Loucy (cell line): ENCODE data around the gene HLX.

Experiments
- H2AFZ ChIP-seq: fragments of 200-600 bp; sonication (generic); 2 replicates; pipeline ENCODE4 v1.6.0; 2016; ENCODE audit warnings: antibody characterized with exemption, mild to moderate bottlenecking, low read length, moderate library complexity
- H3F3A ChIP-seq: fragments of 200-600 bp; 2 replicates; pipeline ENCODE4 v1.6.0; 2016; ENCODE audit warnings: antibody characterized with exemption, low read depth, mild to moderate bottlenecking
- H3K27me3 ChIP-seq: fragments of 200-600 bp; sonication (generic); 2 replicates; pipeline ENCODE4 v1.6.1; 2014; ENCODE audit warnings: low read length, mild to moderate bottlenecking; ENCODE audit not compliant: insufficient read depth, poor library complexity, severe bottlenecking
- H3K36me3 ChIP-seq: fragments of 200-600 bp; sonication (generic); 2 replicates; pipeline ENCODE4 v1.6.1; 2016; ENCODE audit warnings: low read length; ENCODE audit not compliant: insufficient read depth
- H3K4me1 ChIP-seq: fragments of 200-600 bp; sonication (generic); 2 replicates; pipeline ENCODE4 v1.5.1; 2014; ENCODE audit warnings: low read length, mild to moderate bottlenecking; ENCODE audit not compliant: insufficient read depth, poor library complexity, severe bottlenecking
- H3K4me2 ChIP-seq: fragments of 200-600 bp; sonication (generic); 2 replicates; pipeline ENCODE4 v1.6.0; 2014; ENCODE audit warnings: antibody characterized with exemption, low read length, low read depth, mild to moderate bottlenecking; ENCODE audit not compliant: poor library complexity, severe bottlenecking
- H3K4me3 ChIP-seq: fragments of 200-600 bp; sonication (generic); 2 replicates; pipeline ENCODE4 v1.5.1; 2014; ENCODE audit warnings: low read length, mild to moderate bottlenecking, mixed read lengths; ENCODE audit not compliant: poor library complexity, severe bottlenecking
- H3K79me2 ChIP-seq: fragments of 200-600 bp; sonication (generic); 2 replicates; pipeline ENCODE4 v1.6.1; 2014; ENCODE audit warnings: low read length; ENCODE audit not compliant: insufficient read depth
- H3K9ac ChIP-seq: fragments of 200-600 bp; sonication (generic); 2 replicates; pipeline ENCODE4 v1.6.0; 2014; ENCODE audit warnings: mild to moderate bottlenecking, low read depth, low read length, moderate library complexity; ENCODE audit not compliant: poor library complexity, severe bottlenecking
- H3K9me2 ChIP-seq: fragments of 200-600 bp; sonication (generic); replicated peaks from 2 replicates; pipeline ENCODE4 v1.6.1; 2016; ENCODE audit warnings: low read depth, low read length, mixed read lengths
- H3K9me3 ChIP-seq: fragments of 200-600 bp; sonication (generic); 2 replicates; pipeline ENCODE4 v1.6.1; 2014; ENCODE audit warnings: mild to moderate bottlenecking, antibody characterized with exemption, low read length, low read depth; ENCODE audit not compliant: insufficient read depth
- H4K20me1 ChIP-seq: fragments of 200-600 bp; sonication (generic); 2 replicates; pipeline ENCODE4 v1.6.0; 2014; ENCODE audit warnings: antibody characterized with exemption, low read length, mild to moderate bottlenecking; ENCODE audit not compliant: insufficient read depth, poor library complexity, severe bottlenecking
- EZH2phosphoT487 ChIP-seq: fragments of 200-600 bp; IDR thresholded peaks from 2 replicates; pipeline ENCODE4 v1.6.1; 2018; ENCODE audit warnings: antibody characterized with exemption, mild to moderate bottlenecking, moderate library complexity, borderline replicate concordance
- TF ChIP-seq, protein P1 (sequence below): fragments of 200-600 bp; sonication (generic); conservative IDR thresholded peaks from 2 replicates; pipeline ENCODE4 v1.5.1; 2014; ENCODE audit warnings: mild to moderate bottlenecking, antibody characterized with exemption, low read length

Gene HLX

DNA sequence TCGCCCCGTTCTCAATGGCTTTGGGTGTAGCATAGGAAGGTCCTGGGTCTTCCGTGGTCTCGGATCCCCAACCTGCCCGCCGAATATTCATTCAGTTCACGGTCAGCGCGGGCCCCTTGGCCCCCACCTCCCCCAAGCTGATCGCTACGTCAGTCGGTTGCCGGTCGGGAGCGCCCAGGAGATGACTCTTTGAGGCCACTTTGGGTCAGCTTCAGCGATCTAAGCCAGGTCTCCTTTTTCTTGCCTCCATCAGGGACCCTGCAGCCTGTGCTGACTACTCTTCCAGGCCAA lies 12.8 kb downstream of the HLX start:
- H3K4me3 ChIP-seq: no peak overlapping the region
- no peaks in the 10 kb centered on the region for H3K9me2 ChIP-seq
- no peaks in the 10 kb centered on the region for H3K79me2 ChIP-seq
- peaks cover 12% of the 10 kb centered on the region for H3K27me3 ChIP-seq
- no peaks in the 10 kb centered on the region for H3F3A ChIP-seq
- H3K4me1 ChIP-seq: no peaks in the 10 kb centered on the region
- H4K20me1 ChIP-seq: no peaks in the 10 kb centered on the region
- TF ChIP-seq EZH2phosphoT487: no peak
- TF ChIP-seq, protein P1, sequence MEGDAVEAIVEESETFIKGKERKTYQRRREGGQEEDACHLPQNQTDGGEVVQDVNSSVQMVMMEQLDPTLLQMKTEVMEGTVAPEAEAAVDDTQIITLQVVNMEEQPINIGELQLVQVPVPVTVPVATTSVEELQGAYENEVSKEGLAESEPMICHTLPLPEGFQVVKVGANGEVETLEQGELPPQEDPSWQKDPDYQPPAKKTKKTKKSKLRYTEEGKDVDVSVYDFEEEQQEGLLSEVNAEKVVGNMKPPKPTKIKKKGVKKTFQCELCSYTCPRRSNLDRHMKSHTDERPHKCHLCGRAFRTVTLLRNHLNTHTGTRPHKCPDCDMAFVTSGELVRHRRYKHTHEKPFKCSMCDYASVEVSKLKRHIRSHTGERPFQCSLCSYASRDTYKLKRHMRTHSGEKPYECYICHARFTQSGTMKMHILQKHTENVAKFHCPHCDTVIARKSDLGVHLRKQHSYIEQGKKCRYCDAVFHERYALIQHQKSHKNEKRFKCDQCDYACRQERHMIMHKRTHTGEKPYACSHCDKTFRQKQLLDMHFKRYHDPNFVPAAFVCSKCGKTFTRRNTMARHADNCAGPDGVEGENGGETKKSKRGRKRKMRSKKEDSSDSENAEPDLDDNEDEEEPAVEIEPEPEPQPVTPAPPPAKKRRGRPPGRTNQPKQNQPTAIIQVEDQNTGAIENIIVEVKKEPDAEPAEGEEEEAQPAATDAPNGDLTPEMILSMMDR: no peak
- no peaks in the 10 kb centered on the region for H3K36me3 ChIP-seq
- no peaks in the 10 kb centered on the region for H3K9me3 ChIP-seq
- H2AFZ ChIP-seq: no peak overlapping the region
- no peak overlapping the region for H3K9ac ChIP-seq
- H3K4me2 ChIP-seq: no peak overlapping the region

DNA sequence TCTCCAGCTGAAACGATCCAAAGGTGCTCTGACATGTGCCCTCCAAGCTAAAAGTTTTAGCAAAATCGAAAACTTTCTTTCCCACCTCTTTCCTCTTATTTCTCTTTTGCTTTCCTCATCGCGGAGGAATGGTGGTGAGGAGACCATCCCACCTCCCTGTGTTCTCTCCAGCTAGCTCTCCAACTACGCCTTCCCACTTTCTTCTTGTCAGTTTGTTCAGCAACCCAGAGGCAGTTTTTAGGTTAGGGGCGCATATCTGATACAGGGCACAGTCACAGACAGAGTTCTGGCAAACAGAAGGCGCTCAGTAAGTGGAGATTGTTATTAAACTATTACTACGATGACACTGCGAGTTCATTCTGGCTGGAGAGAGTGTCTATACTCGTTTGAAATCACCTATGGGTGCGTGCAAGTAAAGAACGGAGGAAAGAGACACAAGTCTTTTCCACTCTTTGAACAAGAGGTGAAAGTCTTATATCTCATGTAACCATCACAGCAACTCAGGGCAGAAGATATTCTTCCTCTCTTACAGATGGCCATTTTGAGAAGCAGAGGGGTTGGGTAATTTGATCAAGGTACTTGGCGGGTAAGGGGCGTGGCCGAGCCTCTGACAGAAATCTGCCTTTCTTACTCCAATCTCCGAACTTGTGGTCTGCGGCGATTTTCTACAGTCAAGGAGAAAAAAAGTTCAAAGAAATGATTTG lies 13.9 kb downstream of the HLX start:
- Histone ChIP-seq H3K79me2 (no peaks in the 10 kb centered on the region), H3F3A (no peaks in the 10 kb centered on the region), H3K36me3 (no peaks in the 10 kb centered on the region), H4K20me1 (no peaks in the 10 kb centered on the region), H2AFZ (no peak overlapping the region), H3K27me3 (peaks cover 12% of the 10 kb centered on the region), H3K9me2 (no peaks in the 10 kb centered on the region), H3K4me2 (no peak overlapping the region), H3K4me1 (no peaks in the 10 kb centered on the region), H3K9ac (no peak overlapping the region), H3K4me3 (no peak overlapping the region), H3K9me3 (no peaks in the 10 kb centered on the region)
- TF ChIP-seq, protein P1: no peak
- no peak for TF ChIP-seq EZH2phosphoT487

DNA sequence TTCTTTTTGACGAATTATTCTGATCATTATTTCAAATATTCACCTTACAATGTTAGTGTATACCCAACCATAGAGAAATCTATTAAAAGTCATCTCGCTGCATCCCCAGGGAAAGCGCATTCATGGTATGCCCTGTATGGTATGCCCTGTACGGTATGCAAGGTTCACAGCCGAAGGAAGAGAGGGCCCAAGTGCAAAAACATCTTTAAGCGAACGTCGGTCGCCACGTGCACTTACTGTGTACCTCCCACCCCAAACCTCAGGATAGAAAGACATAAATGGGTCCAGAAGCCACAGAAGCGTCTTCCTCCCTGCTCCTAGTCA lies 14.4 kb downstream of the HLX start:
- H3K36me3 ChIP-seq: no peaks in the 10 kb centered on the region
- TF ChIP-seq EZH2phosphoT487: no peak
- TF ChIP-seq, protein P1: no peak
- H3K9ac ChIP-seq: no peak overlapping the region
- no peak overlapping the region for H3K4me2 ChIP-seq
- H3K4me1 ChIP-seq: no peaks in the 10 kb centered on the region
- H3F3A ChIP-seq: no peaks in the 10 kb centered on the region
- H2AFZ ChIP-seq: no peak overlapping the region
- H3K9me2 ChIP-seq: no peaks in the 10 kb centered on the region
- peaks cover 9% of the 10 kb centered on the region for H3K27me3 ChIP-seq
- no peaks in the 10 kb centered on the region for H3K79me2 ChIP-seq
- H3K9me3 ChIP-seq: no peaks in the 10 kb centered on the region
- H4K20me1 ChIP-seq: no peaks in the 10 kb centered on the region
- no peak overlapping the region for H3K4me3 ChIP-seq
